Amniotic stem cell (primary cell): ENCODE results near the gene RCCD1.
"Not testable (repeated sequence)": the region's sequence is repeated elsewhere in the genome, so short reads cannot be mapped to it uniquely, and the experiment has no call there.

ENCODE experiments used
- DNase-seq: peaks from one replicate; lab custom pipeline; 2025; lab: John Stamatoyannopoulos, UW

Gene RCCD1

GRCh38 chr15:90954712-90955623, at the start of gene RCCD1:
TSS of gene RCCD1 (plus strand) at chr15:90954884. CDS start at chr15:90956735, 1,851 bp downstream.
- peak; percentile 89 for DNase-seq

GRCh38 chr15:90905306-90906180, 49.1 kb upstream of the RCCD1 start:
- DNase-seq = no peak

- no peak for DNase-seq
Observed at GRCh38 chr15:90906181-90906849, 48.4 kb upstream of the RCCD1 start.

GRCh38 chr15:90907051-90907660, 47.5 kb upstream of the RCCD1 start:
- no peak for DNase-seq

GRCh38 chr15:90907838-90908507, 46.7 kb upstream of the RCCD1 start:
- DNase-seq = no peak

GRCh38 chr15:90909449-90909848, 45.2 kb upstream of the RCCD1 start:
- not testable (repeated sequence) for DNase-seq

- no peak for DNase-seq
Observed at GRCh38 chr15:90909976-90910375, 44.7 kb upstream of the RCCD1 start.

GRCh38 chr15:90910441-90911301, 44.0 kb upstream of the RCCD1 start:
- DNase-seq = no peak

GRCh38 chr15:90911302-90911623, 43.4 kb upstream of the RCCD1 start:
- no peak for DNase-seq

- no peak for DNase-seq
Observed at GRCh38 chr15:90911906-90912769, 42.5 kb upstream of the RCCD1 start.

GRCh38 chr15:90912770-90913075, 42.0 kb upstream of the RCCD1 start:
- DNase-seq = no peak

GRCh38 chr15:90913398-90913944, 41.2 kb upstream of the RCCD1 start:
- no peak for DNase-seq

GRCh38 chr15:90914305-90915080, 40.2 kb upstream of the RCCD1 start:
- no peak for DNase-seq

- DNase-seq = no peak
Observed at GRCh38 chr15:90915216-90915807, 39.4 kb upstream of the RCCD1 start.

GRCh38 chr15:90915808-90916440, 38.8 kb upstream of the RCCD1 start:
- DNase-seq = no peak

GRCh38 chr15:90916461-90916860, 38.2 kb upstream of the RCCD1 start:
- DNase-seq = no peak

- DNase-seq = no peak
Observed at GRCh38 chr15:90917569-90917968, 37.1 kb upstream of the RCCD1 start.
